Stimulated activated naive CD8-positive, alpha-beta T cell treated with anti-CD3 and anti-CD28 coated beads, Interleukin-15, amount 100 ng/mL, for 72 hours (primary cell): Measurements from ENCODE around the gene NDEL1.

Experiments
- ATAC-seq: fragments of 150-1000 bp; cut with Tn5 transposase; 2 replicates; pipeline ENCODE4 v1.10.0; 2021; ENCODE audit warnings: mild to moderate bottlenecking, moderate library complexity
- DNase-seq, 2 donors: peaks; one replicate each; pipeline ENCODE4 v3.0.0; 2021 to 2022
- H3K27ac Mint-ChIP-seq, 2 donors: one replicate each; pipeline ENCODE4 v1.8.0; 2022; ENCODE audit warnings: mild to moderate bottlenecking in 2 of 2, mixed read lengths in 2 of 2, moderate library complexity in 2 of 2
- H3K27me3 Mint-ChIP-seq: one replicate; pipeline ENCODE4 v1.8.0; 2022; ENCODE audit warnings: mixed read lengths
- H3K4me1 Mint-ChIP-seq: one replicate; pipeline ENCODE4 v1.8.0; 2022; ENCODE audit warnings: mild to moderate bottlenecking, mixed read lengths
- H3K4me3 Mint-ChIP-seq, 2 donors: one replicate each; pipeline ENCODE4 v1.8.0; 2022; ENCODE audit warnings: mild to moderate bottlenecking in 2 of 2, mixed read lengths in 2 of 2, moderate library complexity in 1 of 2
- H3K9me3 Mint-ChIP-seq, 2 donors: one replicate each; pipeline ENCODE4 v1.8.0; 2022; ENCODE audit warnings: mixed read lengths in 2 of 2

NDEL1 gene

GRCh38 chr17:8490256-8491023, 54.8 kb downstream of the NDEL1 start:
- Mint-ChIP-seq H3K9me3 (peaks cover 0 to 8% of the 10 kb centered on the region in 2 donors), H3K4me3 (no peak overlapping the region), H3K27me3 (no peaks in the 10 kb centered on the region), H3K27ac (no peak overlapping the region), H3K4me1 (no peaks in the 10 kb centered on the region)
- ATAC-seq (no peak), DNase-seq (no peak)

- peaks cover 0 to 8% of the 10 kb centered on the region in 2 donors for H3K9me3 Mint-ChIP-seq
- ATAC-seq = no peak
- H3K4me1 Mint-ChIP-seq = no peaks in the 10 kb centered on the region
- no peak overlapping the region for H3K4me3 Mint-ChIP-seq
- H3K27ac Mint-ChIP-seq = no peak overlapping the region
- no peak for DNase-seq
- H3K27me3 Mint-ChIP-seq = no peaks in the 10 kb centered on the region
Measured at GRCh38 chr17:8492121-8492520, 56.4 kb downstream of the NDEL1 start.

- Mint-ChIP-seq H3K27ac (no peak overlapping the region), H3K9me3 (peaks cover 0 to 8% of the 10 kb centered on the region in 2 donors), H3K4me1 (no peaks in the 10 kb centered on the region), H3K27me3 (no peaks in the 10 kb centered on the region), H3K4me3 (no peak overlapping the region)
- DNase-seq (no peak), ATAC-seq (no peak)
Measured at GRCh38 chr17:8494021-8494420, 58.3 kb downstream of the NDEL1 start.

DNA sequence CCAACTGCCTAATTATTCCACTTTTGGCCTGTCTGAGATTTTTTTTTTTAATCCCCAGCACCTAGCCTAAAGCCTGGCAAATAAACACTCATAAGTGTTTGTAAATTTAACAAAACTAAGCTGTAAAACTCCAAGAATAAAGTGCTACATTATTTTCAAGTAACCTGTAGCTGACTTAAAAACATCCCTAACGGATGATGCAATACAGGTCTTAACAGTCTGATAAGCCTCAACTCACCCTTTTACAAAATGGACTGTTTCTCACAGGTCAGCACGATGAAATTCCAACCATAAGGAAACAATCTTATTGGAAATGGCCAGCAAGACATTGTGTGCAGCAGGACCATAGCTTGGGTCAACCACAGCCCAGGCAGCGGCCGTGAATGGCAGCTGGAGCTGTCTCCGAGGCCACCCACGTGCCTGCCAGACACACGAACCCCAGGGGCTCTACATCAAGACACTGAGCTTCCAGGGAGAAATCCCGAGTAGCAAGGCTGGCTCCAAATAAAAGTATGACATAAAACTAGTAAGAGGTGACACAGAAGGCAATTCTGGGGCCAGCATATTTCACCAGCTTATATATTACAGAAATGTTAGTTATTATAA, 58.9 kb downstream of the NDEL1 start:
- H3K27me3 Mint-ChIP-seq = no peaks in the 10 kb centered on the region
- H3K4me1 Mint-ChIP-seq = no peaks in the 10 kb centered on the region
- ATAC-seq (no peak), DNase-seq (no peak)
- no peak overlapping the region for H3K27ac Mint-ChIP-seq
- H3K4me3 Mint-ChIP-seq = no peak overlapping the region
- H3K9me3 Mint-ChIP-seq = peaks cover 0 to 8% of the 10 kb centered on the region in 2 donors

DNA sequence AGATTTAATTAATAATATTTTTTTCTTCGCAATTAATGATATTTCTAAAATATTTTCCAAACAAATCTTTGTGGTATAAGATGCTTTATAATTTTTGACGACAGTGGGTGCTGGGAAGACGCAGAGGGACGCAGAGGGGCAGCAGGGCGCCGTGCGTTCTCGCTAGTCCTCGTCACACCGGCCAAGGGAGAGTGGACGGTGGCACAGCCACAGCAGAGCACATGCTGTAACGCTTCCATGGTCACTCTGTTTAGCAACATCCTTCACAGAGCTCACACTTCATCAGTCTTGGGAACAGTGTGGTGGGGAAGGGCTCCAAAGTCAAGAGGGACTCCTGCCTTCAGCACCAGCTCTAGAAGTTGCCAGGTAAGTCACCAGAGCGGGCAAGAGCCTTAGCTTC, 60.4 kb downstream of the NDEL1 start:
- Mint-ChIP-seq H3K4me1 (no peaks in the 10 kb centered on the region), H3K27me3 (no peaks in the 10 kb centered on the region), H3K27ac (no peak overlapping the region), H3K9me3 (peaks cover 0 to 8% of the 10 kb centered on the region in 2 donors), H3K4me3 (no peak overlapping the region)
- ATAC-seq = no peak
- DNase-seq = no peak

DNA sequence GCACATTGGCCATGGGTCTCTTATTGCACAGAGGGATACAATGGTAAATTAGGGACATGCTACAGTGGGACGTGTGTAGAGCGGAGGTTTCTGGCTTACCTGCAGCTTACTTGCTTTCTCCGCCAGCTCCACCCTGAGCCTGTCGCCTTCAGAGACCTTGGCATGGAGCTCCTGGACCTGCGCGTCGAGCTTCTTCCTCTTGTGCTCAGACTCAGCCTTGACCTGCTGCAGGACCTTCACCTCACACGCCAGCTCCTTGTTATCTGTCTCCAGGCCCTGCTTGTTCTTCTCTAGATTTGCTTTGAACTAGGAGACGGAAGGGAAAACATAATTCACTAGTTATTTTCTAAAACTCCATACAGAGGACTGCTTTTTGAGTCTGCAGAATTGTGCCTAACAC, 63.5 kb downstream of the NDEL1 start:
- no peaks in the 10 kb centered on the region for H3K4me1 Mint-ChIP-seq

DNA sequence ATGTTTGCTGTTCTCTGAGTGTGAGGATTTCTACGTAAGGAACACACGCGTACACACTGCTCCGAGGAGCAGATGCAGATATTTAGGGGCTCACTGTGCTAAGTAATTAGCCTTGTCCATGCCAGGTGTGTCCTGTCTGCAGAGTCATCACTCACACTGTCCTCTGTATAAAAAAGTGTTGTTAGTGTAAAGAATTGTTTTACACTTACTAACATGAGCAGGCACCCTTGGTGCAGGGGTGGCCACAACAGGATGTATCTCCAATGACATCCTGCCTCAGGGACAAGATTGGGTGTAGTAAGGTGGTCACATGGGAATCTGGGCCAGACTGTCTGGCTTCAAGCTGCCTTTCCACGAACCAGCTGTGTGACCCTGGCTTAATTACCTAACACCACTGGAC, 63.9 kb downstream of the NDEL1 start:
- Mint-ChIP-seq H3K4me1 (no peaks in the 10 kb centered on the region), H3K4me3 (no peak overlapping the region), H3K27me3 (no peaks in the 10 kb centered on the region), H3K27ac (peak overlapping the region in 1 of 2 donors; percentile 8), H3K9me3 (no peaks in the 10 kb centered on the region)
- ATAC-seq (no peak), DNase-seq (no peak)

More for the DNA sequence above, 63.5 kb downstream of the NDEL1 start:
- Mint-ChIP-seq H3K9me3 (peaks cover 0 to 3% of the 10 kb centered on the region in 2 donors), H3K4me3 (no peak overlapping the region), H3K27ac (no peak overlapping the region), H3K27me3 (no peaks in the 10 kb centered on the region)
- ATAC-seq (no peak), DNase-seq (no peak)

DNA sequence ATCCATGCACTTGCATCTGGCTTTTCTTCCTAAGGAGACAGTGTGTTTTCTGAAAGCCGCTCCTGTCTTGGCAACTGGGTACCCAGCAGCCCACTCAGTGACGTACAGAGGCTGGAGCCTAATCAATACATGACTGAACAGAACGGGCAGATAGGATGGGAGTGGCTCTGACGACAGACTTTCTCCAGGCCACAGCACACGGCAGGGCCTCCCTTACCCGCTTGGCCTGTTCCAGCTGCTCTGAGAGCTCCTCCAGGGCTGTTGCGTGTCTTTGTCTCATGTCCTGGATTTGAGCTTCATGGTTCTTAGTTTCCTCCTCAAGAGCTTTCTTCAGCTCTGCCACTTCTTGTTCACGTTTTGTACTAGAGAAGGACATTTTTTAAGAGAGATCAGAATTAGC, 64.9 kb downstream of the NDEL1 start:
- no peaks in the 10 kb centered on the region for H3K27me3 Mint-ChIP-seq
- H3K27ac Mint-ChIP-seq = no peak overlapping the region
- ATAC-seq = no peak
- no peak for DNase-seq
- H3K4me1 Mint-ChIP-seq = no peaks in the 10 kb centered on the region
- H3K4me3 Mint-ChIP-seq = no peak overlapping the region
- no peaks in the 10 kb centered on the region for H3K9me3 Mint-ChIP-seq

- H3K9me3 Mint-ChIP-seq = no peaks in the 10 kb centered on the region
- H3K4me1 Mint-ChIP-seq = no peaks in the 10 kb centered on the region
- DNase-seq (no peak), ATAC-seq (no peak)
- H3K27ac Mint-ChIP-seq = no peak overlapping the region
- no peak overlapping the region for H3K4me3 Mint-ChIP-seq
- H3K27me3 Mint-ChIP-seq = no peaks in the 10 kb centered on the region
Measured at GRCh38 chr17:8502126-8502525, 66.4 kb downstream of the NDEL1 start.

- no peak for DNase-seq
- no peaks in the 10 kb centered on the region for H3K9me3 Mint-ChIP-seq
Measured at GRCh38 chr17:8503368-8503767, 67.7 kb downstream of the NDEL1 start.

GRCh38 chr17:8503807-8504206, 68.1 kb downstream of the NDEL1 start:
- no peak overlapping the region for H3K27ac Mint-ChIP-seq
- no peak for ATAC-seq
- H3K4me1 Mint-ChIP-seq = no peaks in the 10 kb centered on the region
- H3K9me3 Mint-ChIP-seq = no peaks in the 10 kb centered on the region
- no peaks in the 10 kb centered on the region for H3K27me3 Mint-ChIP-seq
- no peak overlapping the region for H3K4me3 Mint-ChIP-seq
- no peak for DNase-seq

More at GRCh38 chr17:8503368-8503767, 67.7 kb downstream of the NDEL1 start:
- Mint-ChIP-seq H3K27me3 (no peaks in the 10 kb centered on the region), H3K4me1 (no peaks in the 10 kb centered on the region), H3K27ac (no peak overlapping the region), H3K4me3 (no peak overlapping the region)
- ATAC-seq = no peak

DNA sequence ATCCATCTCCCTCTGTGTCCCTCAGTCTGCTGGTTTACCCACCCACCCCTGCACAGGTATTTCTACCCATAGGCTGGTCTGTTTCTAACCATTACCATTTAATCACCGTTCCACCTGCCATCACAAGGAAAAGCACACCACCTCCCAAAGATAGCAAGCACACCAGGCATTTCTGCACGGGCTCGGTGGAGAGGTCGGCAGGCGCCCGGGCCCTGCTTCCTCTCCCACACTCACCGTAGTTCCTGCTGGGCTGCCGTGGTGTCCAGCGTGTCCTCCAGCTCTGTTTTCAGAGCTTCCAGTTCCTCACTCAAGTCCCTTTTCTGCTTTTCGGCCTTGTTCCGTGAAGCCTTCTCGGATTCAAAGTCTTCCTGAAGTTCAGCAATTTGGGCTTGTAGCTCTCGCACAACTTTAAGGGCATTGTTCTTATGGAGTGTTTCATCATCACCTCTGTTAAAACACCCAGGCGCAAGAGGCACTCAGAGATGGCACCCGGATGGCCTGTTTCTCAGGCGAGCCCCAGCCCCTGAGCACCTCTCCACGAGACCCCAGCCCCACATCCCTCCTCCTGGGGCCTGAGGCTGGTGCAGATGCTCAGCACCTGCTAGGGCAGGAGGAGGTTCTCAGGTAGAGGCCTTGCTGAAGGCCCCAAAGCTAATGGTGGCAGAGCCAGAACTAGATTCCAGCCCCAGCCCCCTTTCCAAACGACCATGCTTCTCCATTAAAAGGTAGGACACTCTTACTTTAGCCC, 69.0 kb downstream of the NDEL1 start:
- ATAC-seq = no peak
- Mint-ChIP-seq H3K4me3 (no peak overlapping the region), H3K4me1 (no peaks in the 10 kb centered on the region), H3K27me3 (no peaks in the 10 kb centered on the region), H3K27ac (peak overlapping the region in 1 of 2 donors; percentile 56), H3K9me3 (no peaks in the 10 kb centered on the region)
- DNase-seq = no peak

GRCh38 chr17:8506145-8506544, 70.5 kb downstream of the NDEL1 start:
- Mint-ChIP-seq H3K27ac (no peak overlapping the region), H3K4me1 (no peaks in the 10 kb centered on the region), H3K9me3 (no peaks in the 10 kb centered on the region), H3K27me3 (no peaks in the 10 kb centered on the region), H3K4me3 (no peak overlapping the region)
- no peak for DNase-seq
- no peak for ATAC-seq

DNA sequence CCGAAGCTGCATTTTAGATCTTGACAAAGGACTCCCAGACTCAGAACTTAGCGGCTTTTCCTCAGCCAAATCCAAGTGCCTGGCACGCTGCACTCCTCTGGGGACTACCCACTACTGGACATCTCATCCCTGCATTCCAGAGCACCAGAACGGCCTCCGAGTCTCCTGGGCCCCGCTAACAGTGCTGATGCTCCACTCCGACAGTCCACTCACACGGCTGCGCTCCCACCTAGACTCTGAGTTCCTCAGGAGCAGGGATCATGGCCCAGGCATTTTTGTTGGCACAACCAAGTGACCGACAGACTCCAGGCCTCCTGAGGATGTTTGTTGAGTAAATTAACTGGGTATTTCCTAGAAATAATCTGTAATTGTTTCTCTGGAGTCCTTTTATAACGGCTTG, 79.1 kb downstream of the NDEL1 start:
- Mint-ChIP-seq H3K27ac (peak overlapping the region in 1 of 2 donors; percentile 23), H3K9me3 (no peaks in the 10 kb centered on the region)

More for the DNA sequence above, 79.1 kb downstream of the NDEL1 start:
- H3K4me3 Mint-ChIP-seq = no peak overlapping the region
- no peaks in the 10 kb centered on the region for H3K4me1 Mint-ChIP-seq
- no peak for DNase-seq
- no peaks in the 10 kb centered on the region for H3K27me3 Mint-ChIP-seq
- no peak for ATAC-seq
